Inferior parietal cortex (tissue), 1 donor: ENCODE measurements around the gene SFXN4.

Source experiments
- DNase-seq: peaks from one replicate; pipeline ENCODE4 v3.0.0-alpha.2; 2016; ENCODE audit errors: extremely low spot score

SFXN4 gene

GRCh38 chr10:119165171-119166117, at the start of gene SFXN4:
TSS of gene SFXN4 (minus strand) at chr10:119165714. CDS start at chr10:119165647, 67 bp downstream.
- DNase-seq: peak; percentile 73

GRCh38 chr10:119211625-119212441, 46.3 kb upstream of the SFXN4 start:
- no peak for DNase-seq

GRCh38 chr10:119211176-119211575, 45.7 kb upstream of the SFXN4 start:
- DNase-seq: no peak

DNA sequence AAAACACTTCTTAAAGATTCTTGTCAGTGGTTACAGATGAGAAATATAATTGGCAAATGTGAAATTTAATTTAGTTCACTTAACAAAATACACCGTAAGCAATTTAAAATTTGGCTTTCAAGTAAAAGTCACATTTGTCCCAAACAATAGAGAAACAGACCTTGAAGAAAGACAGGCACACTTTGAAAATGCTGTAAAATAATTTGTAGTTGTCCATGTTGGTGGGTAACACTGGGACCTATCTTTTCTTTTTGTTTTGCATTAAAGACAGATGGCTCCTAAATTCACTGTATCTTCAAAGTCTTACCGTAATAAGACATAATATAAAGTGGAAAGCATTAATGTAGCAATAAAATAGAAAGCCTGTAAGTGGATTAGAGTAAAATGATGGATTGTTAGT, 45.1 kb upstream of the SFXN4 start:
- DNase-seq: no peak

DNA sequence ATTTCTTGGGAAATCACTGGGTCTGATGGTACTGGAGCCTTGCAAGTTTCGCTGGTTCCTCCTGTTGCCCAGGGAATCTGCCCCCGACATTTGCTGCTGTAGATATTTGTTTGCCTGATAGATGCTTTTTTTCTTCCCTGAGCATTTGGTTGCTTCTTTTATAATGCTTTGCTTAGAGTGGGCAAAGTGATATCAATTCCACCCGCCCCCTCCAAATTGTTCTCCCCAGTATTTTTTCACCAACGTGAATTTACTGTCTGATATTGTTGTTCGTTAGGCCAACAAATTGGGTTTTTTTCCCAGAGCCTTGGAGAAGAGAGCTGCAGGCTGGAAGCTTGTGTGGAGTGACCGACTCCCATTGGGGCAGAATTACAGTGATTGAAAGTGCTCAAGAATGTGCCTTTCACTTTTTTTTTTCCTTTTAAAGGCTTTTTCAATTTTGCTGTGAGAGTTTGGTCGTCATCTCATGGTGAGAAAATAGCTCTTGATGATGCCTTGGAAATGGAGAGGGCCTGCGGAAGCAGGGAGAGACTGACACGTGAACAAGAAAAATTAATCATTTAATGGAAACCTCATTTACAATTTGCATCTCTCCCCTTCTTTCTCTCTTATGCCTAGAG, 44.3 kb upstream of the SFXN4 start:
- DNase-seq: no peak

DNA sequence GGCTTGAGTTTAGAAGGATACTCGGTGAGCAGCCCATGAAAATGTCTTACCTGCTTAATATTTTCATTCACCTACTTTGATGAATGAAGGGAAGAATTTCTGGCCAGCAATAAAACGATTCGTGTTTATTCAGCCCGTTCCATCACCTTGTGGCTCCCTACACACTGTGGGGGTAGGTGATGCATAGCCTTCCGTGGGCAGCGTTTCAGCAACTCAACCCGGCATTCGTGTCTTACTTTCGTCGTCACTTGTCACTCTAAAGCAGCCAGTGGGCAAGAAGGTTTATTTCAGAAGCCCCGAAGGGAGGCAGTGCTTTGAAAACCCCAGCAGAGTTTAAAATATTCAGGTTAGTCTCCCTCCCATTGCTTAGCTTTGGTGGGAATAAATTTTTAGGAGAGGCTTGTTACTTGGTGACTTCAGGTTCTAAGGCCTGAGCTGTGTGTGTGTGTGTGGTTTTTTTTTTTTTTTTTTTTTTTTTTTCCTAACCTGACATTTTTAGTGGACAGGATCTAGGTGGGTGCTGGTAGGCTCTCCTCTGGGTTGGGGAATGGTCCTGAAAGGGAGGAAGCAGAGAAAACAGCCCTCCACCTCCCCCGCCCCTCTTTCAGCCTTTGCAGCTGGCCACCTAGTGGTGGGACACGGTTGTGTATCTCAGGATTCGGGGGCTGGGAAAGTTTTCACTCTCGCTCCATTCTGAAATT, 43.7 kb upstream of the SFXN4 start:
- DNase-seq: peak; percentile 60

DNA sequence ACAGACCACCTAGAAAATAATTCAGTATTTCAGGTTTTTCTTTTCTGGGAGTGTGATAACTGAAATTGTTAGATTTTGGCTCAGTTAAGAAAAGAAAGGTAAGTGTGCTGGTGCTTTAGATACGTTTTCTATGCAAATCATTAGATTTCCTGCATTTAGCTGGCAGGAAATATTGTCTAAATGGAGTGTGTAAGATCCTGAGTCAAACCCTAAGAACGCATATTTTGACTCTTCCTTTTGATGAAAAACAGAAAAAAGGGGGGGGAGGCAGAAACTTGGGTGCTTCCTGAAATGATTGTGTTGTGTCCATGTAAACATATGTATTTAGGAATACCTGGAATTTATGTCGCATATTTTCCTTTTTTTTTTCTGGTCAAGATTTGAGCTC, 43.0 kb upstream of the SFXN4 start:
- no peak for DNase-seq

- peak; percentile 46 for DNase-seq
Measured at GRCh38 chr10:119207713-119208552, 42.4 kb upstream of the SFXN4 start.

- DNase-seq: peak; percentile 94
Measured at GRCh38 chr10:119207366-119207666, 41.8 kb upstream of the SFXN4 start, which contains the start of gene GRK5. TSS of gene GRK5 (plus strand) at chr10:119207571. CDS start at chr10:119207918, 347 bp downstream.

GRCh38 chr10:119206603-119207365, 41.3 kb upstream of the SFXN4 start:
- DNase-seq: peak; percentile 59

GRCh38 chr10:119205894-119206602, 40.5 kb upstream of the SFXN4 start:
- peak; percentile 20 for DNase-seq

DNA sequence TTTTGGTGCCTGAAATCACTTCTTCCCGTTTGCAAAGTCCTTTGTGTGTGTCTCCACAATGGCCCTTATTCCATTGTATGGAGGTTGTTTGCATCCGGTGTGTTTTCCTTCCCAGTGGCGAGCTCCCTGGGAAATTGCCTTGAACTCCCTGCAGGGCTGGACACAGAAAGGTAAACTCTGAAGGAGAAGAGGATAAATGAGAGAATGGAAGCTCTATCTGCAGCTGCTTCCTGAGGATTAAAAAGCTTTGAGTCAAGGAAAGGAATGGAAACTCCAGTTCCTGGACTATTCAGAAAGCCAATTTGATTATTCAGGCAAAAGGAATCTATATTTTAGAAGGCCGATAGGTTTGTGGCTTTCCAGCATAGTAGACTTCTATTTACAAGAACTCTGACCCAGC, 37.5 kb upstream of the SFXN4 start:
- no peak for DNase-seq

GRCh38 chr10:119201233-119201632, 35.7 kb upstream of the SFXN4 start:
- no peak for DNase-seq

DNA sequence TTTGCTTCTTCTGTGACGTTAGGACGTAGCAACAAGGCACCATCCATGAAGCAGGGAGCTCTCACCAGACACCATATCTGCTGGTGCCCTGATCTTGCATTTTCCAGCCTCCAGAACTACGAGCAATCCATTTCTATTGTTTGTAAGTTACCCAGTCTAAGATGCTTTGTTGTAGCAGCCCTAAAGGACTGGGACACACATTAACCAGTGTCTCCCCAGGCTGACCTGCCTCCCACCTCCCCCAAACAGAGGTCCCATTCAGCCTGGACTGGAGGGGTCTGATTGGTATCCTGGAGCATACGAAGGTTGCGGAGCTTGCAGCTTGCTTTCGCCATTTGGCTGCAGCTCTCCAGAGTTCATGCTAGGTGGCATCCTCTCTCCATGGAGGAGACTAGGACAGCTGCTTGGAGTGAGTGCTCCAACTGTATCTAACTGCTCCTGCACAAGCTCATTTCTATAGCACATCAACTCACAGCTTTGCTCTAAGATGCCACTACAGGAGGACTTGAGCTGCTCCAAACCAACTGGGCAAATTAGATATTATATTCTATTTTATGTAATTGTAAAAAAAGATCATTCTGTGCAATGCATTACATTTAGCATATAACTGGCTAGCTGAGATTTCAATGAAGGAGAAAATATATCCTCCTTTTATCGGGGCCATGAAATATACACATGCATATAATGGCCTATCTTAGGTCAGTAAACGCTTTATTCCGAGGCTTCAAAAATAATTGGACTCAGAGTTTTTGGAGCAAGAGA, 33.9 kb upstream of the SFXN4 start:
- DNase-seq: peak; percentile 77

DNA sequence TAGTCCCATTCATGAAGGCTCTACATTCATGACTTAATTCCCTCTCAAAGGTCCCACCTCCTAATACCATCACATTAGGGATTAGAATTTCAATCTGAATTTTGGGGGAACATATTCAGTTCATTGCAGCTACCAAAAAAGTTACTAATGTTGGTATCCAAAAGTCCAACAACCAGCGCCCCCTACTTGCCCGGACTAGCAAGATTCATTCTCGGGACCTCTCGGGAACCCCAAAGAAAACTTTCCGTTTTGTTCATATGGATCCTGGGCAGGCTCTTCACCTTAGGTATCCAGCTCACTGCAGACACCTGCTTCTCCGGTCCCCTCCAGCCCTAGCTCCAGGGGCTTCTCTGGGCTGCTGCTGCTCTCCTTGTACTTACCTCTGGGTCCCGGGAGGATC, 32.9 kb upstream of the SFXN4 start:
- DNase-seq: no peak

- no peak for DNase-seq
Measured at GRCh38 chr10:119197921-119198320, 32.4 kb upstream of the SFXN4 start.

- no peak for DNase-seq
Measured at GRCh38 chr10:119191881-119192280, 26.4 kb upstream of the SFXN4 start.

GRCh38 chr10:119190954-119191785, 25.7 kb upstream of the SFXN4 start:
- no peak for DNase-seq
